GM19438 (cell line): Measurements from ENCODE around the gene NDUFS6.
"Not testable (repeated sequence)": the region's sequence is repeated elsewhere in the genome, so short reads cannot be mapped to it uniquely, and the experiment has no call there.

Source experiments
- ATAC-seq: cut with Tn5 transposase; IDR thresholded peaks from one replicate; pipeline ENCODE4 v1.9.1; 2021; ENCODE audit warnings: low read depth; ENCODE audit not compliant: unreplicated experiment

The NDUFS6 gene

DNA sequence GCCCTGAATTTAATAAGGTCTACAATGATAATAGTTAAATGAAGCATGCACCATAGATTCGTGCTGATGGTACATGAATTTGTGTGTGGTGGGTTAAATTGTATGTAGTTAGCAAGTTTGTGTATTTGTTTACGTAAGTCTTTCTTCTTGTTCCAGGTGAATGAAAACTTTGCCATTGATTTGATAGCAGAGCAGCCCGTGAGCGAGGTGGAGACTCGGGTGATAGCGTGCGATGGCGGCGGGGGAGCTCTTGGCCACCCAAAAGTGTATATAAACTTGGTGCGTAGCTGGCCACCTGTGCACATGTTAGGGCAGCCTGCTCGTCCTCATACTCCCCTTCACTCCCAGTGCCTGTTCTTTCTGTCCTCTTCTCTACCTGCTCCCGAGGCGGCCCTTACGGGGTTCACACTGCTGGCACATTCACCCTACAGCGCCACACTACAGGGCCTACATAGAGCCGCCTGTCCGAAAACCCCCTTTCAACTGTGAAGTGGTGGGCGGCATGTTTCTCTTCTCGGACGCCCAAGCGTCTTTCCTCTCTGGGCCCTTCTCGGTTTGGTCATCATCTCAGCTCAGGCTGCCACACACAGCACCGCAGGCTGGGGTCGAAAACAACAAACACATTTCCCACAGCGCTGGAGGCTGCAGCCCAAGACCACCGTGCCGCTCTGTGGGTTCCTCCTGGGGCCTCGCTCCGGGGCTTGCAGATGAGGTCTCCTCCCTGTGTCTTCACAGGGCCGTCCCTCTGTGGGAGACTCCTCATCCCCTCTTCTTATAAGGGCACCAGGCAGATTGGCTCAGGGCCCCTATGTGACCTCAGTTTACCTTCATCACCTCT, 13.2 kb downstream of the NDUFS6 start:
- ATAC-seq, result no peak

DNA sequence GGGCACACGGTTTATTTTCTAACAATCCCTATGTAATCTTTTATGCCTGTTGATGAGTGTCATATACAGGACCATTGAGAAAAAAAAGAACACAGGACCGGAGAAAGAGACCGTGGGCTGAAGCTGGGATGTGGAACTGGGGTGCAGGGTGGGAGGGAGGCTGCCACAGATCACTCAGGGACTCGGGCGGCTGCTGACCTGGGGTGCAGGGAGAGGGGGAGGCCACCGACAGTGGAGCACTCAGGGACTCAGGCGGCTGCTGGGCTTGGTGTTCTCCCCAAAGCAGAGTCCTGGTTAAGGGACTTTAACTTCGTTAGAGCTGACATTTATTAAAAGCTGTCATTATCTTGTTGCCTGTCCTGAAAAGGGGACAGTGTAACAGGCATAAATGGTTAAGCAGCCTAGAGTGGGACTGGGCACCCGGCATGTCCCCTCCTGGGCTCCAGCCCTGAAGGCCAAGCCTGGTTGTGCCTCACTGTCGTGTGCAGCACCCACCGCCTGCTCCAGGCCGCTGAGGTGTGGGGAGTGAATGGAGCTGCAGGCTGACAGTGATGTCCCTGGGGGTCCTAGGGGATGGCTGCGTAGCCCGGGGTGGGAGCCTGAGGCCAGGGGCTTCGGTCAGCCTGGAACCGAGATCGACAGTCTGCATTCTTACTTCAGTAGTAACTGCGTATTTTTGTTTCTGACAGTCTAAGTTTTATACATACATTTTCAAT, 14.0 kb downstream of the NDUFS6 start:
- no peak for ATAC-seq

DNA sequence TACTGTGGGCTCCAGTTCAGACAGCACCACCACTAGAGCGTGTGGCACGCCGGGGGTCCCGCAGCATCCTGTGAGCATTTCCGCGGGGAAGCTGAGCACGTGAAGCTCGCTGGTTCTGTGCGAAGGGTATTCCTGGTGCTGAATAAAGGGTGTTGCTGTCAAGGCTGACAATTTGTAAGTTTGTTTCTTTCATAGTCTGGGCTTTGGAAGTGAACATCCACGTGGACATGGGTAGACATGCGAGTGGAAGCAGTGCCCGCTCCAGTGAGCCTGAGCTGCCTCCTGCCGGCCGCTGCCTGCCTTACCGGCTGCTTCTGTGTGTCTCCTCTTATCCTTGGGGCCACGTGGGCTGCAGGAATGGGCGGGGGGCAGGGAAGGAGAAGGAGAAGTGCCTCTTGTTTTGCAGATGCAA, 14.7 kb downstream of the NDUFS6 start:
- ATAC-seq, result no peak

DNA sequence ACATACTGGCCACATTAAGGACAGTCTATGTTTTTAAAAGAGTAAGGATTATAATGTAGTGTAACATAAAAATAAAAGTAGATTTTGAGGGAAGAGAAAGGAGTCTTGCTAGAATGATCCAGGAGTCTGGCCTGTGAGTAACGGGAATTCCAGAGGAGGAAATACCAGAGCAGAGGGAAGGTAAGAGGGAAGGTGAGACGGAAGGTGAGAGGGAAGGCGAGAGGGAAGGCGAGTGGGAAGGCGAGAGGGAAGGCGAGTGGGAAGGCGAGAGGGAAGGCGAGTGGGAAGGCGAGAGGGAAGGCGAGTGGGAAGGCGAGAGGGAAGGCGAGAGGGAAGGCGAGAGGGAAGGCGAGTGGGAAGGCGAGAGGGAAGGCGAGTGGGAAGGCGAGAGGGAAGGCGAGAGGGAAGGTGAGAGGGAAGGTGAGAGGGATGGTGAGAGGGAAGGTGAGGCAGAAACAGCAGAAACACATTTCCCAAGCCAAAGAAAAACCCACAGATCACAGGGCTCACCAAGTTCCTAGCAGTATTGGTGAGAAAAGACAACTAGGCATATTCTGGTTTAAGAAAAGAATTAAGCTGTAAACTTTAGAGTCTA, 15.4 kb downstream of the NDUFS6 start:
- not testable (repeated sequence) for ATAC-seq

DNA sequence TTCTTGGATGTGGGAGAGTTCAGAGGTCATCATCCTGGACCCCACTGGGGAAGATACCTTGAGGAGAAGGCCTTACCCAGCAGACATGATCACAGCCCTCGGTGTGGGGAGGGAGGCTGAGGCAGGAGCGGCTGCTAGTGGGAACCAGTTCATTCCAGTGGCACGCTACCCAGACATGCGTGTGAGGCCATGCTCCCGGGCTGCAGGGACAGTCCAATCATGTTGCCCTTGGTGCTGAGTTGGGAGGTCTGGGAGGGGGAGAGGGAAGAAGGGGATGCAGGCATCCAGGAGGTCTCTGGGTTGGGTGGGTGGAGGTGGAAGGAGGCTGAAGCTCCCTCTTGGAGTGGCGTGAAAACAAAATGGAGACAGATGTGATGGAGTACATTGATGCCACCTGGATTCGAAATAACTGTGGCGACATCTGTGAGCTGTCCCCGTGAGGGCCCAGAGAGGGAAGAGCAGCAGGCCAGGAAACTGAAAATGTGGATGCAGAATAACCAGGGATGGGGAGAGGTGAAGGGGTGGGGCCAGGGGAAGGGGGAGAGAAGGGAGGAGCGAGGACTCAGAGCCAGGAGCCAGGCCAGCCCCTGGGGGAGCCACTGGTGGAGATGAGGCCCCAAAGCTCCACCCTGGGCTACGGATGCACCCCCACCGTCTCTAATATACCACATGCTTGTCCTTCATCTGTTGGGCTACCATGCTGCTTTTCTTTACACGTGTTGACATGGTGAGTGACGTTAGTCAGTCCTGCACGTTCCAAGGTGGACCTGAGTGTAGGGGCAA, 16.2 kb downstream of the NDUFS6 start:
- no peak for ATAC-seq

DNA sequence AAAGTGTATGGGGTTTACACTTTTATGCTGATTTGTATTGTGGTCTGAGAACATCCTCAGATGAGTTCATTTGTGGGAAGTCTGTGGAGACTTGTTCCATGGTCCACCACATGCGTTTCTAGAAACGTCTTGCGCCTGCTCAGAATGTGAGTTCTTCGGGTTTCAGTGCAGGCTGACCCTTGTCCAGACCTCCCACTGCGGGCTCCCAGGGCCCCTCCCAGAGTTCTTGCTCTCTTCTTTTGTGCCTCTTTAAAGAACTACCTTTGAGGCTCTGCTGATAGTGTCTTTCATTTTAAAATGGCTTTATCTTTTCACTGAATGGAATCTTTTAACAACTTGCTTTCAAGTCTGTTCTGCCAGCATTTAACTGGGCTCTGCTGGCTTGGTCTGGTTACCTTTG, 17.6 kb downstream of the NDUFS6 start:
- ATAC-seq, result no peak

DNA sequence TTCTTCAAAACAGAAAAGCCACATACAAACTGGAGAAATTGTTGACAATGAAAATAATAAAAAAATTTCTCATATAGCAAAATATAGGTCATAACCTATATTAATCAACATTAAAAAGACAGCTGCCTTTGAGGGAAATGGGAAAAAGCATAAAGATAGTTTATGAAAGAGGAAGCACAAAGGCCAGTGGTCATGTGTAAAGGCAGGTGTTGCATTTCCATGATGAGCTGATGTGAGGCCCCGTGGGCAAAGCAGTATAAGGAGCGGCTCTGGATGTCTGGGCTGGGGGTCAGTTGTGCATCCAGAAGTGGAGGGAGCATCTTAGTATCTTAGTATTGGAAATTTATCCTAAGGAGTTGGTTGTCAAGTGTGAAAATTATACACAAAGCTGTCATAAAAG, 18.3 kb downstream of the NDUFS6 start:
- no peak for ATAC-seq

DNA sequence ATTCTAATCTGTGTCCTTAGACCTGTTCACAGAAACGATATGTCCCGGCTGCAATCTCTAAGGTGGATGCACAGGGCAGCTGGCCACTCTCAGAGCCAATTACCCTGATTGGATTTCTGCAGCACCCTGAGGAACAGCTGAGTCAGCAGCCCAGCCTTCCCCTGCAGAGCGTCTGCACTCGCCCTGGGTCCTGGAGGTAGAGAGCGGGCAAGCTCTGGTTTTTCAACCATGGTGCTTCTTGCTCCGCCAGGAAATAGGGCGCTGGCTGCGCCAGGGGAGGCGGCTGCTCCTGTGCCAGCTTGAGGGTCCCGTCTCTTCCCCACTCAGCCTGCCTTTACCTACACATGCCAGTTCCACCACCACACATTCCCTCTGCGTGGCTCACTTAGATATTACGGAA, 19.2 kb downstream of the NDUFS6 start:
- ATAC-seq, result no peak

DNA sequence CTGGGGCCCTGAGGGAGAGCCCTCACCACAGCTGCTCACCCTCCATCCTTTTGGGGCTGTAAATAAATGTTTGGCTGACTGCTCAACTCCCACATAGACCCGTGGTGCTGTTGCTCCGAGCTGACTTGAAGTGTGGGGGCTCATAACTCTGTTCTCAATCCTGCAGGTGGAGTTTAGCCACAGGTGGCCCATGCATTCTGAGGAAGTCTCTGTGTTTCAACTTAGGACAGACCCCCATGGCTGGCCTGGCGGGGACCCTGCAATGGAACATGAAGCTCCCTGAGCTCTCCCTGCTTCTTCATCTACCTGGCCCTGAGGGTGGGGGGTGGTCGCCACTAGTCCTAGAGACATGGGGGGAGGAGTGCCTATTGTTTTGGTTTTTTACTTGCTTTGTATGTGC, 19.7 kb downstream of the NDUFS6 start:
- ATAC-seq, result no peak

DNA sequence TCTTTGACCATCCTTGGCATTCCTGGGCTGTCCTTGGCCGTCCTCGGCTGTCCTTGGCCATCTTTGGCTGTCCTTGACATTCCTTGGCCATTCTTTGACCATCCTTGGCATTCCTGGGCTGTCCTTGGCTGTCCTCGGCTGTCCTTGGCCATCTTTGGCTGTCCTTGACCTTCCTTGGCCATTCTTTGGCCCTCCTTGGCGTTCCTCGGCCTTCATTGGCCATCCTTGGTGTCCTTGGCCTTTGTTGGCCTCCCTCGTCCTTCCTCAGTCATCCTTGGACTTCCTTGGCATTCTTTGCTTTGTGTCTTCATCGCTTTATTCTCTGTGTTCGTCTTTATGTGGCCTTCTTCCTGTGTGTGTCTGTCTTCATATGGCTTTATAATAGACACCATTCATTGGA, 20.7 kb downstream of the NDUFS6 start:
- no peak for ATAC-seq

DNA sequence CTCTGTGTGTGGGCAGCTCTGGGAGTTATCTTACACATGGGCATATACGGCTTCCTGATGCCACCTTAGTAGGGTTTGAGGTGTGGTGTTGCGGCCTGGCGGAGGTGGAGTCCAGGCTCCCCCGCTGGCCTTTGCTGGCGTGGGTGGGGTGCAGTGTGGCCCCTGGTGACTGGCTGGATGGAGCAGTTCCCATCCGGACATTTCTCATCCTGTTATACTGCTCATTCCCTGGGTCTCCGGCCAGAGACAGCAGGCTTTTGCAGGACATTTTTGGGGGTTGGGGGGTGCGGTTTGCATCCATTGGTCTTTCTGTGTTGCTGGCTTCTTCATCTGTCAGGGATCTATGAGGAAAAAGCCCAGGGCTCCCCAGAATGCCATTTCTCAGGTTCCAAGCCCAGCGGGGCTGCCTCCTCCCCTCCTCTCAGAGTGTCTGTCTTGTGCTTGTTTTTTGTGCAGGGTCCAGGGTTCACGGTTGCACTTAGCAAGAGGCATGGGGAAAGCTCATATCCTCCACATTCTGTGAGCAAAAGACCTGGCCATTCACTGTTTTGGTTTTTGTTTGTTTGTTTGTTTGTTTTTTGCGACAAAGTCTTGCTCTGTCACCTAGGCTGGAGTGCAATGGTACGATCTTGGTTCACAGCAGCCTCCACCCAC, 22.3 kb downstream of the NDUFS6 start:
- no peak for ATAC-seq

DNA sequence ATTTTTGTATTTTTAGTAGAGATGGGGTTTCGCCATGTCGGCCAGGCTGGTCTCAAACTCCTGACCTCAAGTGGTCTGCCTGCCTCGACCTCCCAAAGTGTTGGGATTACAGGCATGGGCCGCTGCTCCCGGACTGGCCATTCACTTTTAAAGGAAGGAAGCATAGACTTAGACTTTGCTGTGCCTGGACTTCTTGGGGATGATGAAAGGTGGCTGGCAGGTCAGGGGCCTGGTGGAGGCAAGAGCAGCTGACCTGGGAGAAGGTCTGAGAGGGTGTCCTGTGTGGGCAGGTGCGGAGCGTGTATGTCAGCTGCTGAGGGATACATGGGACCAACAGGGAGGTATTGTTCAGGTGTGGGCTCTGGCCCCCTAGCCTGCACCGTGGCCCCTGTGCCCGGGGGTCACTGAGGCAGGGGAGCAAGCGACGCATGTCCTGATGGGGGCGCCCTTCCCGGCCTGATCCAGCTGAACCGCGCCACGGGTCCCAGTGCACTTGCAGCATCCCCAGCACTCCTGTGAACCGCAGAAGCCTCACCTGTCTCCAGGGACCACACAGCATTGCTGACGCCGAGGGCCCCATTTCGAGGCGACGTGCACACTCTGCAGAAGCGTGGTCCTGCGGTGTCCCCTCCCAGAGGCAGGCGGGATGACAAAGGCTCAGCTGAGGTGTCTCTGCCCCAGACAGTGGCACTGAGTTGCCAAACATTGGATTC, 23.1 kb downstream of the NDUFS6 start:
- no peak for ATAC-seq

DNA sequence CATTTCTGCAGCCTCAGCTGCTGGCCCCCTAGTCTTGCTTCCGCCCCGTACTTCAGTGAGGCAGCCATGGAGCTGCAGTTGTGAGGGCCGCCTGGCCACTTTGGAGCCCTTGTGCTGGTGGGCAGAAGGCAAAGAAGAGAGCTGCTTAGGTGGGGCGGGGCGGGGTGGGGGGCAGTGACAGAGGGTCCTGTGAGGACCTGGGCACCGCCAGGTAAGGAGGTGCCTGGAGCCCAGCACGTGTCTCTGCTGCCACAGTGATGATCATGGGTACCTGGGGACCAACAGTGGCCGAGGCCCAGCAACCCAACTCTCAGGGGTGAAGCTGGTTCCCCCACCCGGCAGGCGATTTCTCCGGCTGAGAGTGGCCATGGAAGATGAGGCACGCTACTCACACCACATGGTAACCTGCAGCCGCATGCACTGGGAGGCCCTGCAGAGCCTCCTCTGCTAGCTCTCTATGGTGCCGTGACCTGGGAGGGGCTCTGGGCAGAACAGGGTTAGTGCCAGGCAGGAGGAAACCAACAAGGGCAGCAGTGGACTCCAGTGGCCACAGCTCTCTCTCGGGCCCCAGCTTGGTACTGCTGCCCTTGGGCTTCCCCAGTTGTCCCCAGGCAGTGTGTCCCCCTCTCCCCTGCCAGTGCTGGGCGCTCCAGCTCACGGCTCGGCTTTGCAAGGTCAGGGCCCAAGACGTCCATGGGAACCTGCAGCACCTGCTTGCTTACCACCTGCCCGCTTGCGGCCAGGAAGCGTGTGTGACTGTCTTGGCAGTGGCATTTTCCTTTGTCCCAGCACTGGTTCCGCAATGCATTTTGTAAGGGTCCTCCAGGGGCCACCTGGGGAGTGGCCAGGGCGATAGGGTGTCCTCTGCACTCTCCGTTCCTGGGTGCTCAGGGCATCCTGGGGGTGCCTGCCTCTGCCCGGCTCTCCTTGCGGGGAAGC, 24.0 kb downstream of the NDUFS6 start:
- no peak for ATAC-seq

DNA sequence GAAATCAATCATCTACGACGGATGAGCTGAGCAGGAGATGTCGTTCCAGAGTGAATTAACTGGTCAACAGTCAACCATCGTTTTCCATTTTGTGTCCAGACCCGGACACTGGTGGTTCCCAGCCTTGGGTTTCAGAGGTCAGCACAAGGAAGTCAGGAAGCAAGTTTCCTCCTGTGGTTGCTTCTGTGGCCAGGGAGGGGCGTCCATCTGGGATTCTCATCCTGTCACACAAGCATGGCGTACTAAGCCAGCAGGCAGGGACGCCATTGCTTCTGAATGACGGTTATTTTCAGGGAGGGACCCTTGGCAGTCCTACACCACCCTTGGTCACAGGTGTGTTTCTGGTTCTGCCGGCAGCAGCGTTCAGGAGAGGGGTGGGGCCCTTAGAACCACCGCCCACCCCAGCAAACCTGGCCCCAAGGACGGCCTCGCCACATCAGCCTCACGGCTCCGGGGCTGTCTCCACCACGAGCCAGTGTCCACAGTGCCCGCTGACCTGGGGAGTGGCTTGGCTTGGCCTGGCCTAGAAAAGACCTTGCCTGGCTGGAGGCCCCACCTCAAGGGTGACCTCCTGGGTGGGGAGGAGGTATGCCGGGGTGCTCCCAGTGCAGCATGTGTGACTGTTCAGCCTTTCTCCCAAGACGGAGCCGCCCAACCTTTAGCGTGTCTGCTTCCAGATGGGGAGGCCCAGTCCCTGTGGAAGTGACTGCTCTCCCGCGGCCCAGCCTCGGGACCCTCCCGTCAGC, 25.2 kb downstream of the NDUFS6 start:
- ATAC-seq, result no peak

DNA sequence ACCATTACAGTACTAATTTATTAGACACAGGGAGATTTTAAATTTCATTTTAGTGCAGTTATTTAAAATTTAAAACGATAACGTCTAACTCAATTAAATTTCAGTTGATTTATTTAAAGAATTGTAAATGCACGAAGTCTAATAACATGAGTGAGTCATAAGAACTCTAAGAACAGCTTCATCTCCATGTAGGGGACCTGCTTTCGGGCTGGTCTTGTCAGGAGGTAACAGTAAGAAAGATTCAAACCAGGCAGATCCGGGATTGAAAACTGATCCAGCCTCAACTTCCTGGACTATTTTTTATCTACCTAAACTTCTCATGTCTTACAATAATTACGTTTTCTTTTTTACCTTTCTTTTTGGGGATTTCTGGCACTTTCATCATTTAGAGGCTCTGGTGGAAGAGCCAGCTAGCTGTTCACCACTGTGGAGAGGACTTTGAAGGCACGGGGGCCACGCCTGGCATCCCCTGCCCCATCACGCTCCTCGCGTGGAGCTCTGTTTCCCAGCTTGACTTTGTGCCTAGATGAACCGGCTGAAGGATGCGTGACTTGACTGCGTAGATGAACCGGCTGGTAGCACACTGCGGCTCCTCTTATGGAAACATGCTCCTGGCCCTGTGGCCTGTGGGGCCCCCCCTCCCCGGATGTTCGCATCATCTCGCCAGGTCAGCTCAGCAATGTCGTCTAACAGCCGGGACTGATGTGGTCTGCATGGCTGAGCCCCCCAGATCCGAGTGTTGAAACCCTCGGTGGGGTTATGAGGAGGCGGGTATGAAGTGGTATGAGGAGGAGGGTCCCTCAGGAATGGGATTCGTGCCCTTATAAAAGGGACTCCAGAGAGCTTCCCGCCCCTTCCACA, 26.0 kb downstream of the NDUFS6 start:
- ATAC-seq, result no peak

DNA sequence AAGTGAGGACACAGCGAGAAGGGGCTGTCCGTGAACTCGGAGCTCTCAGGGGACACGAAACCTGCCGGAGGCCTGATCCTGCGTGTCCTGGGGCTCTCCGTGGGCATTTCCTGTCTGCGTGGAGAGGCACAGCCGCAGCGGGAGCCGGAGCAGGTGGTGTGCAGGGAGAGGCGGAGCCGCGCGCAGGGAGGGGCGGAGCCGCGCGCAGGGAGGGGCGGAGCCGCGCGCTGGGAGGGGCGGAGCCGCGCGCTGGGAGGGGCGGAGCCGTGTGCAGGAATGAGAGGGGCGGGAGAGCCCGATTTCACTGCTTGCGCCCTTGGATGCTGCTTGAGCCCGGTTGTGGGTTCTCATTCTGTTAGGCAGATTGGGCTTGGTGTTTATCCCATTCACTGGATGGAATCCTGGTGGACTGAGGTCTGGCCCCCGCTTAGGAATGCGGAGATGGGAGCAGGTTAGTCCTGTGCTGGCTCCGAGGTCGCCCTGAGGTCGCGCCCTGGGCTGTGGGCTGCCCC, 26.7 kb downstream of the NDUFS6 start:
- peak; percentile 91 for ATAC-seq
